ENCODE results near the gene AGPAT2. TPM values are rescaled to one million over a fixed set of nuclear protein-coding genes. Genes with fewer than 3 reads are reported as not detected.

Gene AGPAT2
- total and polyA plus RNA-seq, 2 donors (not counting 1 experiment from before 2014, with no cell fraction given), result 25.1 to 28.4 TPM

DNA sequence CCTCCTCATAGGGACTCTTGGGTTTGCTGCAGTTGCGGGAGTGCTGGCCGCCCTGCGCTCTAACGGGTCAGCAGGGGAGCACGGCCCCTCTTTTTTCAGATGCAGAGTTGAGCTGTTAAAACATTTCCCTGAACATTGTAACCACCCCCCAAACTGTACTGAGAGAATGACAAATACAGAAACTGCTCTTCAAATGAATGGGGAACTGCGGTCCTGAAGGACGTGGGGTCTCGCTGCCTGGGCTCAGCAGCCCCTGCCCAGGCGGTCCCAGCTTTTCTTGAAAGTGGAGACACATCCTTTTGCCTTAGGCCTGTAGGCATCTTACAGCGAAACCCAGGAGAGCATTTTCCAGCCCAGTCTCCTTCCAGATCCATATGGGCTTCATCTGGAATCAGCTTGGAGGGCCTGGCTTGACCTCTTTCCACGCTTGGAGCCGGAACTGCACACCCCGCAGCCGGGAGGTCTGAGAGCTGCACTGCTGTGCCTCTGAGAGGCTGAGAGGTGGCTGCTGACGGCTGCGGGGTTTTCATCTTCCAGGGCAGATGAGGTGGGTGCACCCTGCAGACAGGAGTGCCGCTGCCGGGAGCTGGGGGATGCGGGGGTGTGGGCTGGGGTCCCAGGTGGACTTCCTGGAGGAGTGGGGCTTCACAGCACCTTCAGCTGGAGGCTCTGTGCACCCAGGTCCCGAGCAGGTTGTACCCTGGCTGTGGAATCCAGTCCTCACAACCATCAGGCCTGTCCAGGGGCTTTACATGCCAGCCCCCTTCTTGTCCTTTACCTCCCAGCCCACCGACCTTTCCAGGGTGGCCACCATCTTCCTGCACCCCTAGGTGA, 1.2 kb upstream of the AGPAT2 start:
- H3K36me3 ChIP-seq (replicated peaks in 1 of 2; ENCODE audit: control extremely low read depth in 1 of 2, control insufficient read depth in 1 of 2, extremely low read depth in 1 of 2, insufficient read depth in 2 of 2, low read length in 1 of 2), result no peaks in the 10 kb centered on the region
- peaks cover 14 to 22% of the 10 kb centered on the region in 2 donors for H3K4me1 ChIP-seq (ENCODE audit: control insufficient read depth in 2 of 2, insufficient read depth in 2 of 2, low read length in 2 of 2)
- ChIA-PET CTCF (interaction anchor here (1.1 to 2.1 kb wide), 2 partner anchors 39 to 40 kb away, joined by 4 to 6 read pairs; no protein-coding TSS in a partner anchor), POLR2A (interaction anchor here (0.6 to 1.0 kb wide), 2 partner anchors 12 to 72 kb away, joined by 3 to 5 read pairs; no protein-coding TSS in a partner anchor)
- Mint-ChIP-seq H3K9me3 (ENCODE audit: insufficient read depth) (no peaks in the 10 kb centered on the region), H3K27me3 (peaks cover 6% of the 10 kb centered on the region), H3K4me1 (peaks cover 14% of the 10 kb centered on the region), H3K27ac (peak overlapping the region; percentile 77), H3K4me3 (peak overlapping the region; percentile 74)
- no peaks in the 10 kb centered on the region for H3K27me3 ChIP-seq (replicated peaks in 1 of 4; ENCODE audit: control extremely low read depth in 1 of 4, control insufficient read depth in 3 of 4, insufficient read depth in 4 of 4, low read length in 3 of 4)
- H4K20me1 ChIP-seq (ENCODE audit: control insufficient read depth, insufficient read depth, low read length, poor library complexity, severe bottlenecking), result peaks cover 31% of the 10 kb centered on the region
- H3K79me2 ChIP-seq (ENCODE audit: control insufficient read depth, insufficient read depth, low read length), result peaks cover 20% of the 10 kb centered on the region
- DNase-seq, result no peak
- TF ChIP-seq EZH2 (IDR thresholded peaks at IDR 0.05; ENCODE audit: borderline replicate concordance, insufficient read depth, low read depth, low read length, poor library complexity, severe bottlenecking), result no peak
- no peak for TF ChIP-seq CTCF (IDR thresholded peaks at IDR 0.05)
- peaks cover 0 to 9% (median 0%) of the 10 kb centered on the region in 3 donors for H3K9me3 ChIP-seq (ENCODE audit: control extremely low read depth in 1 of 3, control insufficient read depth in 2 of 3, insufficient read depth in 1 of 3, low read length in 2 of 3)
- H2AFZ ChIP-seq (ENCODE audit: insufficient read depth, low read depth, low read length, poor library complexity, severe bottlenecking), result no peak overlapping the region
- H3K4me2 ChIP-seq (replicated peaks; ENCODE audit: low read depth, low read length, poor library complexity, severe bottlenecking), result peak overlapping the region; percentile 97
- H3K4me3 ChIP-seq (ENCODE audit: control extremely low read depth in 1 of 5, extremely low read depth in 1 of 5, insufficient read depth in 1 of 5, low read depth in 2 of 5, low read length in 4 of 5), result peak overlapping the region in 1 of 5 experiments; percentile 42
- ATAC-seq (ENCODE audit: low read depth), result no peak
- H3K27ac ChIP-seq (ENCODE audit: low read length in 2 of 2), result no peak overlapping the region
- WGBS (ENCODE audit: insufficient coverage), result 64% methylated on average over 15 of the region's 21 CpGs
- no peak overlapping the region for H3K9ac ChIP-seq (ENCODE audit: low read length)
- intact Hi-C loops (cut with micrococcal nuclease), result no loop called here

All from B cell (primary cell).